ENCODE data around the gene RTN4RL1.

The RTN4RL1 gene

DNA sequence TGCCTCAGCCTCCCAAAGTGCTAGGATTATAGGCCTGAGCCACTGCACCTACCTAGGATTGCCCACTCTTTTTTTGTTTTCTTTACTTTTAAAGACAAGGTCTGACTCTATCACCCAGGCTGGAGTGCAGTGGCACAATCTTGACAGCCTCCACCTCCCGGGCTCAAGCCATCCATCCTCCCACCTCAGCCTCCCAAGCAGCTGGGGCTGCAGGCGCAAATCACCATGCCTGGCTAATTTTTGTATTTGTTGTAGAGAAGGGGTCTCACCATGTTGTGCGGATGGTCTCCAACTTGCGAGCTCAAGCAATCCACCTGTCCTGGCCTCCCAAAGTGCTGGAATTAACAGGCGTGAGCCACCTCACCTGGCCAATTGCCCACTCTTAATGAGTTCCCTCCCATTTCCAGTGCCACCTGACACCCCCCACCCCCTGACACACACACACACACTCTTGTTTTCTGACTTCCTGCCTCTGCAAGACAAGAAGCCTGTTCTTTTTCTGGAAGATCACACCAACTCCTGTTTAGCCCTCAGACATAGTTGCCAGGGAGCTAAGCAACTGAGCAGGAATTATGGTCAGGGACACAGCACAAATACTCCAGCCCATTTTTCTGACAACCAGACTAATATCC lies 19.2 kb upstream of the RTN4RL1 start:
- DNase-seq, result no peak

DNA sequence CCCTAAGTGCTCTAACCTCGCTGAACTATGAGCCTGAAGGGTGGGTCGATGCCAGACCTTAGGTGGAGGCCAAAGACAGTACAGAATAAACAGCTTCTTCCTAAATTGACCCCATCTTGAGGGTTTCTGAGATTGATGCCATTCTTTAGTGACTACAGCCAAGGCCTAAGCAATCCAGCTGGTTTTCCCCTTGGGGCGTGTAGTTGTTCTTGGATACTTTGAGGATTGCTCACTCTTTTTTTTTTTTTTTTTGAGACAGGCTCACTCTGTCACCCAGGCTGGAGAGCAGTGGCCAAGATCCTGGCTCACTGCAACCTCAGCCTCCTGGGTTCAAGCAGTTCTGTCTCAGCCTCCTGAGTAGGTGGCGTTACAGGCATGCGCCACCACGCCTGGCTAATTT lies 18.7 kb upstream of the RTN4RL1 start:
- DNase-seq, result peak; percentile 63

GRCh38 chr17:2042933-2043332 lies 17.8 kb upstream of the RTN4RL1 start:
- no peak for DNase-seq

GRCh38 chr17:2042390-2042847 lies 17.3 kb upstream of the RTN4RL1 start:
- DNase-seq, result peak; percentile 43

DNA sequence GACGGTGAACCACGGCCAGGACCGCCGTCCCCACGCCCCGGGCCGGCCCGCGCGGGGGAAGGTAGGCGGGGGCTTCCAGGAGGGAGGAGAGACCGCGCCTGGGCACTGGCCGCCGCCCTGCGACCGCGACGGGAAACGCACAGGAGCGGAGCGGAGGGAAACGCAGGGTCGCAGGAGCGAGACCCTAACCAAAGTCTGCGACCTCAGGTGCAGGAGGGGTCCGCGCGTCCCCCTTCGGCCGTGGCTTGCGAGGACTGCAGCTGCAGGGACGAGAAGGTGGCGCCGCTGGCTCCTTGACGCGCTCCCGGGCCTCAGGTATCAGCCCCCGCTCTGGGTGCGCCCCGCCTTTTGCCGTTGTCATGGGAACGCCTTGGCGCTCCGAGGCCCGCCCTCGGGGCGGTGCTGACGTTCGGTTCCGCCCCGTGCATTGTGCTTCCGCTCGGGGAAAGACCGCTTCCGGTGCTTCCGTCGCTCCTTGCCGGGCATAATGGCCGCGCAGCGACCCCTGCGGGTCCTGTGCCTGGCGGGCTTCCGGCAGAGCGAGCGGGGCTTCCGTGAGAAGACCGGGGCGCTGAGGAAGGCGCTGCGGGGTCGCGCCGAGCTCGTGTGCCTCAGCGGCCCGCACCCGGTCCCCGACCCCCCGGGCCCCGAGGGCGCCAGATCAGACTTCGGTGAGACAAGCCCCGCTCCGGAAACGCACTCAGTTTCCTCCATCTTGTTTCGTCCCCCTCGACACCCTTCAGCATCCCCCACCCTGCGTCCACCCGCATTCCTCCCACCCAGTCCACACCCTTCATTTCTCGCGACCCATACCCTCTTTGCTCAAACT lies 16.6 kb upstream of the RTN4RL1 start, which contains the start of gene OVCA2:
Gene OVCA2 (plus strand): TSS at position 462 of the 829 bp plus-strand sequence. CDS start 26 bp downstream, at position 488.
- DNase-seq, result peak; percentile 94

DNA sequence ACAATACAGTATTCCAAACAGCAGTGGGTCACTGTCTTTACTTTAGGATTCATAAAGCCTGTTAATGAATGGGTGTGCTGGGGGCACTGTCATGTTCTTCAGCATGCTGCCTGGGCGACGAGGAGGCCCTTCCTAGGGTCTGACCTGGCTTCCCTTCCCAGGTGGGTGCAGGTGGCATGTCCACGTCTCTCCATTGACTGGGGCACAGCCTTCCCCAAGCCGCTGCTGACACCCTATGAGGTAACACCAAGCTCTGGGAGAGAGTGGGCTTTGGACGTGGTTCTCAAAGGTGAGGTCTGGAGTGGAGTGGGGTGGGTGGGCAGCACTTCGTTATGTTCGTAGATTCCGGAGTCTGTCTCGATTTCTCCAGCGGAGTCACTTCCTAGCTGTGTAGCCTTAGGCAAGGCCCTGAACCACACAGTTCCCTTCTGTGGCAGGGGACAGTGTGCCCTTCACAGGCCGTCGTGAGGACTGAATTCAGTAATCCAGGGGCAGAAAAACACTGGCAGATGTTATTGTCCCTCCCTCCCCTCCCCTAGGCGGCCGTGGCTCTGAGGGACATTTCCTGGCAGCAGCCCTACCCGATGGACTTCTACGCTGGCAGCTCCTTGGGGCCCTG lies 15.9 kb upstream of the RTN4RL1 start:
- no peak for DNase-seq

DNA sequence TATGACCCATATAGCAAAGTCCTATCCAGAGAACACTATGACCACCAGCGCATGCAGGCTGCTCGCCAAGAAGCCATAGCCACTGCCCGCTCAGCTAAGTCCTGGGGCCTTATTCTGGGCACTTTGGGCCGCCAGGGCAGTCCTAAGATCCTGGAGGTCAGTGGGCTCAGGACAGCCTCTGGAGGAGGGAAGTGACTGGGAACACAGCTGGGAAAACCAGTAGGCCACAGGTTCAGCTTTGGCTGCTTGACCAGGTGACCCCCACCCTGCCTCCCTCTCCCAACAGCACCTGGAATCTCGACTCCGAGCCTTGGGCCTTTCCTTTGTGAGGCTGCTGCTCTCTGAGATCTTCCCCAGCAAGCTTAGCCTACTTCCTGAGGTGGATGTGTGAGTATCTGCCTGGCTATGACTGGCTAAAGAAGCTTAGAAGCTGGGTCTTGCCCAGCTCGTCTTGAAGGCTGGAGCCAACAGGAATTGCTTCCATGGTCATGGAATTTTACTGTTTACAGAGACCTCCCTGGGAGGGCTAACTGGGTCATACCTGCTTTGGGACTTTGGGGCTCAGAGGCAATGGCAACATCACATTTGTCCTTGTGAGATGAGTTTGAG lies 15.2 kb upstream of the RTN4RL1 start:
- no peak for DNase-seq

GRCh38 chr17:2037155-2037554 lies 12.0 kb upstream of the RTN4RL1 start:
- DNase-seq, result no peak

GRCh38 chr17:2035541-2036488 lies 10.7 kb upstream of the RTN4RL1 start:
- no peak for DNase-seq

- DNase-seq, result peak; percentile 98
Observed at GRCh38 chr17:2034806-2035540, 9.8 kb upstream of the RTN4RL1 start.

DNA sequence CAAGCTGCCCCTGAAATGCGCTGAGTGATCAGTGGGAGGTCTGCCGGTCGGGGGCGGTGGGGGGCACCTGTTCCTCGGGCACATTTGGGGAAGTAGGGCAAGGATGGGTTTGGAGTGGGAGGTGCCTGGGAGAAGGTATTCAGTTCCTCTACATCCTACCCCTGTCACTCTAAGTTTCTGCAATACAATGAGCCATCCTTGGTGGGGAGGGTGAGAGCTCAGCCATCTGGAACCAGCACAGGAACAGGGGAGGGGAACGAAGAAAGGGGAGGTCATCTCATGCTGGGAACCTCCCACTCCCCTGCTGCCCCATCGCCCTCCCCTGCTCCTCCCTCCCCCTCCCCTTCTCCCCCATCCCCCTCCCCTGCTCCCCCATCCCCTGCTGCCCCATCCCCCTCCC lies 9.0 kb upstream of the RTN4RL1 start:
- DNase-seq, result peak; percentile 89

GRCh38 chr17:2033153-2033552 lies 8.0 kb upstream of the RTN4RL1 start:
- no peak for DNase-seq

DNA sequence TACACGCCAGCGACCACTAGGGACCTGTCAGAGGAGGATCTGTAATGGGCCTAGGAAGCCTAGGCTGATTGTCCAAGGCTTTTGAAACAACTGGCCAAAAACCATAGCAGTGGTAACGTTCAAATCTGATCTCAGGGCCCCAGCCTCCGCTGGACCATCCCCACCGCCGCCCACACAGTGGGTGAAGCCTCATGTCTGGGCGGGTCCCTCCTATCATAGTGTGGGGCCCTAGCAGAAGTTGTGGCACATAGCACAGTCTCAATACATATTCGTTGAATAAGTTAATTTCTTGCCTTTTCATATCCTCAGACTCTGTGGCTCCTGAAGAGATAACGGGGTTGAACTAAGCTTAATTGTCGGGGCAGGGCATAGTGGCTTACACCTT lies 5.6 kb upstream of the RTN4RL1 start:
- DNase-seq, result no peak

DNA sequence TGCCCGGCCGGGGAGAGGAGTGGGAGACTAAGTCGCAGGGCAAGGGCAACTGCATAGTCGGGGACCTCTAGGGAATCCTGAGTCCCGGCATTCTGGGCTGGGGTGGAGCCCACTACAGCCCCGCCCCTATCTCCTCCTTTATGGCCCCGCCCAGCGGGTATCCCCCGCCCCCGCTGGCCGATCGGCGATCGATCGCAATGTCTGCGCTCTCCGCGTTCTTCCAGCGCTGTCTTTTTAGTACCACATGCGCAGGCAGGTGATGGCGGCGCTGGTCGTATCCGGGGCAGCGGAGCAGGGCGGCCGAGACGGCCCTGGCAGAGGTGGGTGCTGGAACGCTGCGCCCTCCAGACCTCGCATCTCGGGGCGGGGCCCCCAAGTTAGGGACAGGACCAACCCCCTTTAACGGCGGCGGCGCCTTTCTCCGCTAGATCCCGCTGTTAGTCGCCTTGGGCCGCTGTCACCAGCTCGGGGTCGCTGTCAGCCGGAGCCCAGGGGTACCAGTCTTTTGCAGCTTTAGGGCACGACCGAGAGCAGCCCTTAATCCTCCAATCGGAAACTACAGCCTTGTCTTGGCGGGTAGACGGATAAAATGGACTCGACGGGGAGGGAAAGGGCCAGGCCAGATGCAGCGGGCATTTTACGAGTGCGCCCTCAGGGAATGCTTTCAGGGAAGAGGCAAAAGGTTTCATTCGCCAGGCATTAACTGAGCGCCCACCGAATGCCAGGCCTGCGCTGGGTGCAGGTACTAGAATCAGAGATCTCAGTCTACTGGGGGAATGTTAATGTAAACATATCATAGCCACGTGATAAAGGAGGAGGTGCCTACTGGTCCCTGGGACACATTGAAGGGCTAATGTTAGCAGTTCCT lies 5.0 kb upstream of the RTN4RL1 start, which contains the start of gene DPH1:
Gene DPH1 (plus strand): TSS at position 243 of the 868 bp plus-strand sequence. CDS start 17 bp downstream, at position 260.
- DNase-seq, result peak; percentile 88

GRCh38 chr17:2028737-2029136 lies 3.6 kb upstream of the RTN4RL1 start:
- DNase-seq, result no peak

- DNase-seq, result no peak
Observed at GRCh38 chr17:2028234-2028614, 3.1 kb upstream of the RTN4RL1 start.

DNA sequence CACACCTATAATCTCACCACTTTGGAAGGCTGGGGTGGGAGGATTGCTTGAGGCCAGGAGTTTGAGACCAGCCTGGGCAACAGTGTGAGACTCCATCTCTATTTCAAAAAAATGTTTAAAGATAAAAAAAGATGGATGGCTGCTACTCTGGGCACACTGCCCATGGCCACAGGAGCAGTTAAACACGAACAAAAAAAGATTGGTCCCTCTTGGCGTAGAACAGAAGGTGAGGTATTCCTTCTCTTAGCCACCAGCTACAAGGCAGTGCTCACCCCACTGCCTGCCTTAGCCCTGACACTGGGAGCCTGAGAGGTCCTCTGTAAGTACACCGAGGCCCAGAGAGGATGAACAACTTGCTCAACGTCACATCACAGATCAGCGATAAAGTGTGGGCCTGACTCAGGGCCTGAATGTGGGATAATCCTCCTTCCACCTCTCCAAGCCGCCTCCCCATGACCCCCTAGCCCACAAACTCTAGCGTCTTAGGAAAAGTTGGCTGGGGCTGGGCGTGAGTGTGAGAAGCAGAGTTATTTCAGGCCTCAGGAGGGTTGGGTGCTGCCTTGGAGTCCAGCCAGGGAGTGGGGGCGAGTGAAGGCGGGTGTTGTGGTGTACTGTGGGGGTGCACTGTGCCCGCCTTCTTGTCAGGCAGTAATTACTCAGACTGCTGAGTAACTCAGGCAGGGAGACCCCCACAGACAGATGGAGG lies 2.5 kb upstream of the RTN4RL1 start:
- DNase-seq, result no peak

GRCh38 chr17:2025622-2026309 lies 632 bp upstream of the RTN4RL1 start:
- DNase-seq, result peak; percentile 64
